HuH-7 (cell line): Measurements from ENCODE around the gene ADAM19.
"Not testable (repeated sequence)": the region's sequence is repeated elsewhere in the genome, so short reads cannot be mapped to it uniquely, and the experiment has no call there.

Experiments
- DNase-seq: peaks from one replicate; pipeline ENCODE4 v3.0.0; 2011; ENCODE audit warnings: low spot score

Gene ADAM19

GRCh38 chr5:157485340-157485739 lies 90.2 kb downstream of the ADAM19 start:
- no peak for DNase-seq

DNA sequence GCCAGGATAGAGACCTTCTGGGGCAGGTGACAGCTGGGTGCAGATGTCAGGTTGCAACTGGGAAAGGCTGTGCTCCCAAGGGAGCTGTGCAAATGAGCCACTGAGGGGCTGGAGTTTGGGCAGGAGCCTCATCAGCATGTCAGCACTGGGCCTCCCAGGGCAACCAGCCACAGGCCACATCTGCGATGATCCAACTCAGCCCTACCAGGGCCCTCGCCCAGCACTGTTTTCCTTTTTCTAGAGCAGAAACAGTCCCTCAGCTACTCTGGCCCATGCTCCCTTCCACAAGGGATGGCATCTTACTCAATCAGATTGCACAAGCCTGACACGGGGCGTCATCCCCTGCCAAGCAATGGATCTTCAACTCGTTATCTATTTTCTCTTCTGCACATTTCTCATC lies 90.8 kb downstream of the ADAM19 start:
- DNase-seq, result no peak

- DNase-seq, result not testable (repeated sequence)
Observed at GRCh38 chr5:157482702-157483101, 92.9 kb downstream of the ADAM19 start.

- no peak for DNase-seq
Observed at GRCh38 chr5:157481666-157482065, 93.9 kb downstream of the ADAM19 start.

- no peak for DNase-seq
Observed at GRCh38 chr5:157481265-157481664, 94.3 kb downstream of the ADAM19 start.

GRCh38 chr5:157479612-157480510 lies 95.7 kb downstream of the ADAM19 start:
- no peak for DNase-seq

DNA sequence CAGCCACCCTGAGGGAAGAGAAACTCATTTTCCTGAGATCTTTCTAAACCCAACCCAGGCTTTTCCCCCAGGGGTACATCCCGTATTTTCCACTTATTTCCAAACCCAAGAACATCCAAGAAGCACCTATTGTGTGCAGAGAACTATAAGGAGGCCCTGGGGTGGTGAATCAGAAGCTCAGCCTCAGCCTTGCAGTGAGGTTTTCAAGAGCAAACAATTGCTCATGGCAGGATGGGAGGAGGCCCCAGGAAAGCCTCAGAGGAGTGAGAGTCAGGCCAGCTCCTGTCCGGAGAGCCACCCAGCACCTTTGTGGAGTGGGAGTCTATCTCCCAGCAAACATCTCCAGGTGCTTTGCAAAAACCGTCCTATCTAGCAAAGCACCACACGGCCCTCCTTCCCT lies 96.4 kb downstream of the ADAM19 start:
- no peak for DNase-seq

- no peak for DNase-seq
Observed at GRCh38 chr5:157478726-157479125, 96.8 kb downstream of the ADAM19 start.

- DNase-seq, result no peak
Observed at GRCh38 chr5:157477814-157478494, 97.6 kb downstream of the ADAM19 start.

- peak; percentile 77 for DNase-seq
Observed at GRCh38 chr5:157476702-157477408, 98.7 kb downstream of the ADAM19 start.

DNA sequence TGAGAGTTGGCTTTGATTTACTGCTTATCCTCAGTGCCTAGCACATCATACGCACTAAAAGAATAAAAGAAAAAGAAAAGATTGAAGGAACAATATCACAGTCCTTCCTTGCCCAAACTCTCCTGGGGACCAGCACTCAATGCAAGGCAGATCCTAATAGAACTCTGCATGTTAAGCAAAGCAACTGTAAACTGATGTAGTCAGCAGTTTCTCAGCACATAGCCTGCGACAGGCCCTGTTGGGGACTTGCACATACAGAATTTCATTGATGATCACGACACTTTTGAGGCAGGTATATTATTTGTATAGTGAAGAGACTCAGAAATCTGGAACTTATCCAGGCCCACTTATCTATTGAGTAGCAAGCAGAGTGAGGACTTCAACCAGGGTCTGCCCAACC lies 100.1 kb downstream of the ADAM19 start:
- DNase-seq, result no peak

- DNase-seq, result no peak
Observed at GRCh38 chr5:157473383-157474320, 101.9 kb downstream of the ADAM19 start.

GRCh38 chr5:157471709-157472108 lies 103.9 kb downstream of the ADAM19 start:
- peak; percentile 43 for DNase-seq

GRCh38 chr5:157470631-157471030 lies 104.9 kb downstream of the ADAM19 start:
- no peak for DNase-seq

- DNase-seq, result no peak
Observed at GRCh38 chr5:157469687-157470086, 105.9 kb downstream of the ADAM19 start.

DNA sequence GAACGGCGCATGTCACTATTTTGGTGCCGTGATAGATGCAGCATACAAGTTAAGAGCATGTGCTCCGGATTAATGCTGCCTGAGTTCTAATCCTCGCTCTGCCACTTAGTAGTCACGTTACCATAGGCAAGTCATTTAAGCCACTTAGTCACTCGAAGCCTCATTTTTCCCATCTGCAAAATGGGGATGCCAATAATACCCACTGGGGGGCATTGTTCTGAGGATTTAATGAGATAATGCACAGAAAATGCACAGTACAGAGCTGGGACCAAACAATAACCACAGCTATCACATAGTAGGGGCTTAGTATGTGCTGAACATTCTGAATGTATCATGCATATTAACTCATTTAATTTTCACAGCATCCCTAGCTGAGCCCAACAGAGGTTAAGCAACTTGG lies 106.5 kb downstream of the ADAM19 start:
- no peak for DNase-seq

DNA sequence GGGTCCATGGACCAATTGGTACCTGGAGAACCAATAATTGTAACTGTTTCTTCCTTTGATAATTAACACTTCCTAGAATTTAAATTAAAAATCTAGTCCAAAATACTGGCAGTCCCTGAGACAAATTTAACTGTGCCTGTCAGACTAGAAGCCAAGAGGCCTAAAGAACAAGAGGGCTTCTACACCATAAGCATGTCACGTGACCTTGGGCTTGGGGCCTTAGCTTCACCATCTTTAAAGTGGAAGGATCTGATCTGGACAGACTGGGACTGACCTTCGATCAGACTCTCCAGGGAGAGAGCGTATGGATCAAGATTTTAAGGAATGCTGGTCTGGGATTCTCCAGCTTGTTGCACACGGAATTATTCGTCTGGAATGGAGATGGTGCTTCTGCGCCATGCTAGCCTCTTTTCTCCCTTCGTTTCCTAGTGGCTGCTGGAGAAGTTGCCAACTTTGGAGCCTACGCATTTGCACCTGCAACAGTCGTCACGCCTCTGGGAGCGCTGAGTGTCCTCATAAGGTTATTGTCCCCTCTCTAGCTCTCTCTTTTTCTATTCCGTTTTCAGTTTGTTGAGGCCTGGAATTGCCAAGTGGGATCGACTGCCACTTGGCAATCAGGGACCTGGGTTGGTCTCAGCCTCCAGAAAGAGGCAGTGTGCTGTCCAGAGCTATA lies 107.1 kb downstream of the ADAM19 start:
- no peak for DNase-seq

- DNase-seq, result no peak
Observed at GRCh38 chr5:157464519-157465171, 110.9 kb downstream of the ADAM19 start.

GRCh38 chr5:157463621-157464518 lies 111.7 kb downstream of the ADAM19 start:
- DNase-seq, result no peak
